ENCODE data around the gene RLN2.

GRCh38 chr9:5326187-5326586 lies 21.7 kb upstream of the RLN2 start:
- TF ChIP-seq CTCF (IDR thresholded peaks at IDR 0.05) (no peak), POLR2A (IDR thresholded peaks at IDR 0.05) (no peak), EP300 (IDR thresholded peaks at IDR 0.05) (no peak)
